PFSK-1 (cell line): Measurements from ENCODE around the gene METTL25.

Source experiments
- FOXP2 ChIP-seq: optimal IDR thresholded peaks from 2 replicates; pipeline ENCODE3; 2011; ENCODE audit warnings: borderline replicate concordance, control low read depth, inconsistent platforms; ENCODE audit not compliant: insufficient read depth; ENCODE audit errors: extremely low read length, extremely low read depth
- POLR2AphosphoS5 ChIP-seq: IDR thresholded peaks from 2 replicates; pipeline ENCODE4 v1.6.1; 2012; ENCODE audit warnings: low read depth, mild to moderate bottlenecking, control low read depth, low read length, moderate library complexity
- SIN3A ChIP-seq: IDR thresholded peaks from 2 replicates; pipeline ENCODE4 v1.6.1; 2012; ENCODE audit warnings: mild to moderate bottlenecking, low read length, moderate library complexity, borderline replicate concordance; ENCODE audit not compliant: insufficient read depth
- TAF1 ChIP-seq: IDR thresholded peaks from 2 replicates; pipeline ENCODE4 v1.6.1; 2012; ENCODE audit warnings: low read length, control low read depth, borderline replicate concordance; ENCODE audit not compliant: insufficient read depth
- TF ChIP-seq, protein P1 (sequence below), 2 experiments: IDR thresholded peaks; 2 replicates each; pipeline versions ENCODE4 v1.6.1 to v1.8.0; 2011 to 2012; ENCODE audit warnings: low read depth in 2 of 2, low read length in 2 of 2, control low read depth in 1 of 2, inconsistent platforms in 1 of 2, mild to moderate bottlenecking in 1 of 2, moderate library complexity in 1 of 2; ENCODE audit not compliant: insufficient read depth in 1 of 2

The METTL25 gene

GRCh38 chr12:82400819-82401218 is 42.5 kb downstream of the METTL25 start:
- TF ChIP-seq SIN3A (no peak), FOXP2 (no peak)

DNA sequence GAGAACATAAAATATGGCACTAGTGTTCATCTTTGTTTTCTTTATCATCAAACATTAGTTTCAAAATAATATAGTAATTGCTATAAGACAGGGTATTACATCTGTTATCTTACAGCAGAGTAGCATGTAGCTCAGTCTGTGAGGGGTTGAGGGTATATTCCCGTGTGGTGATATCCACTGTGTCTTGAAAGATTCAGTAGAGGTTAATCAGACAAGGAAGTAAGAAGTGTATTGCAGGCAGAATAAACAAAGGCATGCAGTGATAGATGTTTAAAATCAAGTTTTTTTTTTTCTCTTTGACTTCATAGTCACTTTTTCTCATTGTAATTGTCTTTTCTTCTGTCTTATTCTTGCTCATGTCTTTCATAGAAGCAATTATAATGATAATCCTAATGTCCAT is 48.3 kb downstream of the METTL25 start:
- TF ChIP-seq POLR2AphosphoS5 (no peak), FOXP2 (no peak), TAF1 (no peak), SIN3A (no peak)
- TF ChIP-seq, protein P1, sequence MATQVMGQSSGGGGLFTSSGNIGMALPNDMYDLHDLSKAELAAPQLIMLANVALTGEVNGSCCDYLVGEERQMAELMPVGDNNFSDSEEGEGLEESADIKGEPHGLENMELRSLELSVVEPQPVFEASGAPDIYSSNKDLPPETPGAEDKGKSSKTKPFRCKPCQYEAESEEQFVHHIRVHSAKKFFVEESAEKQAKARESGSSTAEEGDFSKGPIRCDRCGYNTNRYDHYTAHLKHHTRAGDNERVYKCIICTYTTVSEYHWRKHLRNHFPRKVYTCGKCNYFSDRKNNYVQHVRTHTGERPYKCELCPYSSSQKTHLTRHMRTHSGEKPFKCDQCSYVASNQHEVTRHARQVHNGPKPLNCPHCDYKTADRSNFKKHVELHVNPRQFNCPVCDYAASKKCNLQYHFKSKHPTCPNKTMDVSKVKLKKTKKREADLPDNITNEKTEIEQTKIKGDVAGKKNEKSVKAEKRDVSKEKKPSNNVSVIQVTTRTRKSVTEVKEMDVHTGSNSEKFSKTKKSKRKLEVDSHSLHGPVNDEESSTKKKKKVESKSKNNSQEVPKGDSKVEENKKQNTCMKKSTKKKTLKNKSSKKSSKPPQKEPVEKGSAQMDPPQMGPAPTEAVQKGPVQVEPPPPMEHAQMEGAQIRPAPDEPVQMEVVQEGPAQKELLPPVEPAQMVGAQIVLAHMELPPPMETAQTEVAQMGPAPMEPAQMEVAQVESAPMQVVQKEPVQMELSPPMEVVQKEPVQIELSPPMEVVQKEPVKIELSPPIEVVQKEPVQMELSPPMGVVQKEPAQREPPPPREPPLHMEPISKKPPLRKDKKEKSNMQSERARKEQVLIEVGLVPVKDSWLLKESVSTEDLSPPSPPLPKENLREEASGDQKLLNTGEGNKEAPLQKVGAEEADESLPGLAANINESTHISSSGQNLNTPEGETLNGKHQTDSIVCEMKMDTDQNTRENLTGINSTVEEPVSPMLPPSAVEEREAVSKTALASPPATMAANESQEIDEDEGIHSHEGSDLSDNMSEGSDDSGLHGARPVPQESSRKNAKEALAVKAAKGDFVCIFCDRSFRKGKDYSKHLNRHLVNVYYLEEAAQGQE (IDR thresholded peaks at IDR 0.05; ENCODE audit: insufficient read depth in 1 of 2, low read depth in 2 of 2, low read length in 2 of 2) = no peak

DNA sequence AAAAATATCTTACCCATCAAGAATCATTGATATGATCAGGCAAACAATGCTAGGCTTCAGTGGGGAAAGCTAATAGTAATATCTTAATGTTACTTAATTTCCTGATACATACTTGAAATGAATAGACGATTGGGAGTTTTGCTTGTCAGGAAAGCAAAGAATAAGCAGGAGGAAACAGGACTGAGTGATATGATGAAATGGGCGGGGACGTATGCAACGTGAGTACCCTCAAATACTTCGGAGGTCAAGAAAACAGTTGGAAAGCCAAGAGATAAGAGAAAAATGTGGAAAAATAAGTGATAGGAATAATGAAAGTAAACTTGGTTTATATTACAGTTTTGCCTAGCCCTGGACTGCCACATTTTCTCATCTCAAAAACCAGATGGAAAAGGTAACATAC is 49.2 kb downstream of the METTL25 start:
- no peak for TF ChIP-seq TAF1
- no peak for TF ChIP-seq POLR2AphosphoS5
- TF ChIP-seq SIN3A = no peak

GRCh38 chr12:82408844-82409243 is 50.5 kb downstream of the METTL25 start:
- TF ChIP-seq TAF1 (no peak), FOXP2 (no peak), POLR2AphosphoS5 (no peak), SIN3A (no peak)
- TF ChIP-seq, protein P1 (IDR thresholded peaks at IDR 0.05; ENCODE audit: insufficient read depth in 1 of 2, low read depth in 2 of 2, low read length in 2 of 2) = no peak

DNA sequence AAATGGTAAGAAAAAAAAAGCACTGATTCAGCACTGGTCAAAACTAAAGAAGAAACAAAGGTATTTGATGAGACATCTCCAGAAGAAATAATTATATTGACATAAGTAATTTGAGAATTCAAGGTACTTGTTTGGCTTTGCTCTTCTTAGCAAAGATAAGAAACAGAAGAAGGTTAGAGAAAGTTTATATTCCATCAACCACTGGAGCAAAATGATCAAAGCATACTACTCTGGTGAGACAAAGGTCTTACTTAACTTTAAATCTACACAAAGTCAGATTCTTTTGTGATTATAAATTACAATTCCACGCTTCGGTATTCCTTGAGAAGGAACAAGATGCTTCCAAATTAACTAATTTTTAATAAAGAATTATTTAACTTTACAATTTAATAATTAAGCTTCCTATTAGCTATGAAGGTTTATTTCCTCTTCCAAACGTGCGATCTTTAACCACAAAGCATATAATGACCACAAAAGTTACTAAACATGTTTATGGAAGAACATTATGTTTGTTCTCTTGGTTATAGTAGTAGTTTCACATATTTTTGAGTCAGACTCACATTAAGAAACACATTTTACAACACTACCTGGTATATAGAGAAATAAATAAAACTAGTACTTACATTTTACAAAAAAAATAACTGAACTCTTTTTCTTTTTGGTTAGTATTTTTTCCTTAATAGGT is 53.4 kb downstream of the METTL25 start:
- no peak for TF ChIP-seq POLR2AphosphoS5
- no peak for TF ChIP-seq TAF1
- TF ChIP-seq FOXP2 = no peak
- TF ChIP-seq, protein P1 (IDR thresholded peaks at IDR 0.05; ENCODE audit: insufficient read depth in 1 of 2, low read depth in 2 of 2, low read length in 2 of 2) = no peak
- no peak for TF ChIP-seq SIN3A

DNA sequence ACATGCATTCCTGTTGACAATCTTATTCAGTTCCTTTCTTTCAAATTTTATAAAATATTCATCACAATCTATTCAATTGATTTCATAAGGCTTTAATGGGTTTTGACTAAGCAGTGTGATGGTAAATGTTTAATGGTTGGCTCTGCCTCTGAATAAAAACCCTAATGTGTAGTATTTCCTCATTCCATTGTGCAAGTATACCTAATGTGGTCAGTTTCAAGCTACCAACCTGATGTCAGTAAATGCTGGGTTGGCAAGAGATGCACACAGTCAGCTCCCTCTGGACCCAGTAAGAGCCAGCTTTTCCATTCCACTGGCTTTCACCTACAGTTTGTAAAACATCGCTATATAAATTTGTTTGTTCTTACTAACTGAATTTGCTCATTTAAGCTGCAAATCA is 53.9 kb downstream of the METTL25 start:
- TF ChIP-seq SIN3A (no peak), POLR2AphosphoS5 (no peak), FOXP2 (no peak), TAF1 (no peak)
- TF ChIP-seq, protein P1 (IDR thresholded peaks at IDR 0.05; ENCODE audit: insufficient read depth in 1 of 2, low read depth in 2 of 2, low read length in 2 of 2) = no peak
